CD4-positive, alpha-beta T cell treated with Interferon gamma for 1 hour (primary cell): ENCODE measurements around the gene LUM.

ENCODE experiments used
- DNase-seq: peaks from one replicate; pipeline ENCODE4 v3.0.0-alpha.2; 2020

The LUM gene

DNA sequence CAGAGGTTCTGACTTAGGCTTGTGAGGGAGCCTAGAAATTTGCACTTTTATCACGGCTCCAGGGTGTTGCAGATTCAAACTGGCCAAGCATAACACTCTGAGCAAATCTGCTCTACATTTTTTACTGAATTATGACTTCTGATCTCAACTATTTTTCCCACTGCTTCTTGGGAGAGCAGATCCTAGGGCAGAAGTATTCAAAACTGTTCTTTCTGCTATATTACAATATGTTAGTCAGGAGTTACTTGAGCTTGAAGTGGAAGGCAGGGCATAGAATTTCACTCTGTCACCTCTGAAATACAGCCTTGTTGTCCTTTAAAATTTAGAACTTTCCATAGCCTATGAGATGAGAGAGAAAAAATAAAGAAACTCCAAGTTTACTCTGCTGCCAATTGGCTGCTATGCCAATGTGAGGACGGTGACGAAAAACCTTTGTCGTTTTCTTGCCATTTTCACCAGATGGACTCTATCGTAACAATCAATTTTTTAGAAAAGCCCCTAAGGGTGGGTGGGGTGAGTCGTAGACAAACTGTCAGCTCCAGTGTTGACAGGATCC lies 37.1 kb downstream of the LUM start:
- DNase-seq = no peak

GRCh38 chr12:91073426-91073825 lies 37.9 kb downstream of the LUM start:
- DNase-seq = no peak

DNA sequence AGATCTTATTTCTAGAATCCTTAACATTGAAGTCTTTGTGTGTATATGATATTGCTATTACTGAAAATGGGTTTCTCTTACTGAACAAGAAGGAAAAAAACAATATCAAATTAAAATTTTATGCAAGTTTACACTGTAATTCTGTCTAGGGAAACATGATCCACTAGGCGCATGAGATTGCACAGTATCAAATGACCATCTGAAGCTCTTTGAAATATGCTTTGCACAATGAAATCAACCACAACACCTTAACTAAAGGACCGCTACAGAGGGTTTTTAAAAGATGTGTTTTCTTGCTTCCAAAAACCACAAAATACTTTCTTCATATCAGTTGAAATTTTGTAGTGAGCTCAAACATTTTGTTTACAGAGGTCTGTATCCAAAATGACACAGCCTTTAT lies 38.4 kb downstream of the LUM start:
- no peak for DNase-seq

DNA sequence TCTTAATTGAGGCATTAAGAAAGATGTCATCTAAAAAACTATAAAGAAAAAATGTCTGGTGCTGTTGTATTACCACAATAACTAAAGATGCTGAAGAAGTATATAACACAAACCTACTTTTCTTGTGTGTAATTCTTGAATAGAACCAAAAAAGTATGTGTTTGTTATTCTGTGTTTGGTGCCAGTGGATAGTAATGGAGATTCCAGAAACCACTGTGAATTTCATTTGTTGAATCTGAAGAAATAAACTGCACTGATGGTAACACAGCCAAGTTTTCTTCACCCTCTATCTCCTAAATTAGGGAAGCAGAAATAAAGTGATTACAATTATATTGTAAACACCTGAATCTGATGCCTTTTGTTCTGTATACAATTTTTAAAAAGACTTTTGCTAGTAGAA lies 40.4 kb downstream of the LUM start:
- no peak for DNase-seq

DNA sequence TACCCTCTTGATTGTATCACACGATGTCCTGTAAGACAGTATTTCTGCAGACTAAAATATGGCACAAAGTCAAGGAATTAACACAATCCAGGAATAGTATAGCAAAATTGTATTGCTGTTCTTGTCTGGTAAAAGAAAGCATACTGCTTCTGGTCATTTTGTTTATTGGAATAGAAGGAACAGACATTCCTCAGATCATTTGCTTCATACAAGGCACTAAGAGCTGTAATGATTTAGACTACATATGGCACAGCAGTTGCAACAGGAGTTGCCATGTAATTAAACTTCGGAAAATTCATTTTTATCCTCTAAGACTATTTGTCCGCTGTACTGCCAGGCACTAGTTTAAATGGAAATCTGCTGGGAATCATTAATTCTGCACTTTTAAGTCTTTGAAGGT lies 45.9 kb downstream of the LUM start:
- no peak for DNase-seq

DNA sequence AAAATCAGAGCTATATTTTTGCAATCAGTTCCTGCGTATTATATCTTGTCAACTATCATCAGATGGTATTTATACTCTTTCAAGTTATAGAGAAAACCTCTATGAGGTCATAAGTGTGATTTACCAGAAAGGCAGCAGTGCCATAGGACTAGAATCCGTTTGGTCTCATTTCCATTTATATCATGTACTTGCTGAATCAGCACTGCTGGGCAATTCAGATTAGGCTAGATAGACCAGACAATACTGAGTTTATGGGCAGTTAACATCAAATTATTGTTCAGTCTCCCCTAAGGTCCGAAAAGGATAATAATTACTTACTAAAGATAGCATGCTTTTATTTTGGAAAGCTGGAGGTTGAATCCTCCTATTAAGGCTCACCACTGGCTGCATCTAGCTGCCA lies 46.7 kb downstream of the LUM start:
- DNase-seq = no peak

GRCh38 chr12:91061091-91061490 lies 50.2 kb downstream of the LUM start:
- no peak for DNase-seq

GRCh38 chr12:91059211-91059610 lies 52.1 kb downstream of the LUM start:
- no peak for DNase-seq

GRCh38 chr12:91058786-91059185 lies 52.5 kb downstream of the LUM start:
- no peak for DNase-seq

- no peak for DNase-seq
Measured at GRCh38 chr12:91057368-91058165, 53.7 kb downstream of the LUM start, which contains the start of gene KERA. Gene KERA, minus strand, starts transcription at chr12:91058024. Its CDS starts 1,743 bp downstream, at chr12:91056281.

- no peak for DNase-seq
Measured at GRCh38 chr12:91056488-91056887, 54.8 kb downstream of the LUM start.

DNA sequence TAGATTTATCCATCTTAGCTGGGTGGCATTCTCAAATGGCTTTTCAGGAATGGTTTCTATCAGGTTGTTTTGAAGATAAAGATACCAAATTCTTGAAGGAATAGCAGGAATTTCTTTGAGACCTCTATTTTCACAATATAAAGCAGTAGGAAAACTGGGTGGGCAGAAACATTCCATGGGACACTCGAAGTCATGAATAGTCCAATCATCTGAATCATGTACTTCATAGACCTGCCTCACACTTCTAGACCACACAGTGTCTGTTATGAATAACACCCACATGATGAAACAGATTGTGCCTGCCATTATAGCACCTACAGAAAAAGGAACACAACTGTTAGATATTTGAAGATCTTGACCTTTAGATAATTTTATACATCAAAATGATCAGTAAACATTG lies 55.3 kb downstream of the LUM start:
- no peak for DNase-seq

DNA sequence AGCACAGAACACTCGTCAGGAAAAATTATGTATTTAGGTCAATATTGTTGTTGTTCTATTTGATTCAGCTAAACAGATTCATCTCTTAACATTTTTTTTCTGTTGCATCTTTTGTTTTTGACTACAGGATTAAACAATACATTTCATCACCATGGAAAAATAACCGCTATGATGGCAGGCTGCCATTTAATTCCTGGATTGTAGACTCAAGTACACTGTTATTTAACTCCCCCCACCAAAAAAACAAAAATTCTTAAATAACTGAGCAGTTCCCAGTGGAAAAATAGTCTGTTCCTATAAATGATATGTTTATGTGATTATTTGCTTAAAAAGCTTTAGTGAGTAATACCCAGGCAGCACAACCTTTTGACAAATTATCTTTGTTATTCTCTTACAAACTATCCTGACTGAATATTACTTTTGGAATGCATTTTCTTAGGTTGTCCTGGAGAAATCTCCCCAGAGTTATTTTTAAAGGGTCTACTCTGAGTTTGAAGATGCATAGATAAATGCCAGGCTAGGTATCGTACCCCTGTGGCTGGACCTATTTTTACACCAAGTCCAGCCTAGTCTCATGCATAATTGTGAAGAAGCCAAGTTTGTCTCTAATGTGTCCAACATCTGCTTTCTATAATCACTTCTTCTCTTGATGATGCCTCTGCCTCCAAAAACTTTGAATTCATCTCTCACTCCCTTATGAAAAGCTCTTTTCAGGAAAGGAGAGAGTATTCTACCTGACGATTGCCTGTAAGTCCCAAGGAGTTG lies 57.2 kb downstream of the LUM start:
- no peak for DNase-seq
